ENCODE measurements around the gene RPS6KA2. TPM values are rescaled to one million over a fixed set of nuclear protein-coding genes. Genes with fewer than 3 reads are reported as not detected.

RPS6KA2 gene
- total RNA-seq, 4 donors from 2014 or later: 11.8 to 66.0 (median 19.2) TPM

DNA sequence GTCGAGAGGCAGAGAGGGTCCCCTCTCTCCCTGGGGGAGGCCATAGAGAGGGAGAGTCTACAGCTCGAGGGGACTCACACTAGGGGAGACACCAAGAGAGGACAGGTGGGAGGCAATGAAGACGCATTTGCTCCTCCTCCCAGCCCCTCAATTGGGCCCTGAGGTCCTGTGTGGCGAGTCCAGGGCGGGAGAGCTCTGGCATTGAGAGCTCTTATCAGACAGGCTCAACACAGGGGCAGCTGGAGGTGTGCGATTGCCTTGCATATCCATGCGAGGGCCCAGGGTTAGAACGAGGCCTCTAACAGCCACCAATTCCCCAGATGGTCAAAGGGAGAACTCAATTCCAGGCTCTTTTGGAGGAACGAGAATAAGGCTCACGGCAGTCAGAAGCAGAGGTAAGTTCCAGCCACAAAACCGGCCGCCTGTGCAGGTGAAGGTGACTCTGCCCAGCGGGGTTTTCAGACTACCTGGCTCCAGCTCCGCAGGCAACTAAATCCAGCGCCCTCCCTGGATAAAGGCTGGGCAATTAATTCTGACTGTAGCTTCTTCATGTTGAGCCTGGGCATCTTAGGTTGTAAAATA lies 150.3 kb downstream of the RPS6KA2 start:
- H3K36me3 ChIP-seq: peaks cover 0 to 37% (median 0%) of the 10 kb centered on the region in 3 donors
- DNase-seq: no peak
- TF ChIP-seq, protein P1, sequence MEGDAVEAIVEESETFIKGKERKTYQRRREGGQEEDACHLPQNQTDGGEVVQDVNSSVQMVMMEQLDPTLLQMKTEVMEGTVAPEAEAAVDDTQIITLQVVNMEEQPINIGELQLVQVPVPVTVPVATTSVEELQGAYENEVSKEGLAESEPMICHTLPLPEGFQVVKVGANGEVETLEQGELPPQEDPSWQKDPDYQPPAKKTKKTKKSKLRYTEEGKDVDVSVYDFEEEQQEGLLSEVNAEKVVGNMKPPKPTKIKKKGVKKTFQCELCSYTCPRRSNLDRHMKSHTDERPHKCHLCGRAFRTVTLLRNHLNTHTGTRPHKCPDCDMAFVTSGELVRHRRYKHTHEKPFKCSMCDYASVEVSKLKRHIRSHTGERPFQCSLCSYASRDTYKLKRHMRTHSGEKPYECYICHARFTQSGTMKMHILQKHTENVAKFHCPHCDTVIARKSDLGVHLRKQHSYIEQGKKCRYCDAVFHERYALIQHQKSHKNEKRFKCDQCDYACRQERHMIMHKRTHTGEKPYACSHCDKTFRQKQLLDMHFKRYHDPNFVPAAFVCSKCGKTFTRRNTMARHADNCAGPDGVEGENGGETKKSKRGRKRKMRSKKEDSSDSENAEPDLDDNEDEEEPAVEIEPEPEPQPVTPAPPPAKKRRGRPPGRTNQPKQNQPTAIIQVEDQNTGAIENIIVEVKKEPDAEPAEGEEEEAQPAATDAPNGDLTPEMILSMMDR (IDR thresholded peaks at IDR 0.05): no peak
- TF ChIP-seq POLR2A (IDR thresholded peaks at IDR 0.05): no peak
- H3K4me1 ChIP-seq: peaks cover 0 to 18% (median 0%) of the 10 kb centered on the region in 3 donors
- H3K27ac ChIP-seq: no peak overlapping the region
- WGBS, 2 donors: 81 to 89% methylated on average over 11 to 15 of the region's 15 CpGs
- intact Hi-C loops (cut with DNase I): no loop called here
- H3K4me3 ChIP-seq: no peak overlapping the region
- H3K27me3 ChIP-seq: peaks cover 0 to 12% (median 0%) of the 10 kb centered on the region in 4 donors
- H3K9me3 ChIP-seq: no peaks in the 10 kb centered on the region

DNA sequence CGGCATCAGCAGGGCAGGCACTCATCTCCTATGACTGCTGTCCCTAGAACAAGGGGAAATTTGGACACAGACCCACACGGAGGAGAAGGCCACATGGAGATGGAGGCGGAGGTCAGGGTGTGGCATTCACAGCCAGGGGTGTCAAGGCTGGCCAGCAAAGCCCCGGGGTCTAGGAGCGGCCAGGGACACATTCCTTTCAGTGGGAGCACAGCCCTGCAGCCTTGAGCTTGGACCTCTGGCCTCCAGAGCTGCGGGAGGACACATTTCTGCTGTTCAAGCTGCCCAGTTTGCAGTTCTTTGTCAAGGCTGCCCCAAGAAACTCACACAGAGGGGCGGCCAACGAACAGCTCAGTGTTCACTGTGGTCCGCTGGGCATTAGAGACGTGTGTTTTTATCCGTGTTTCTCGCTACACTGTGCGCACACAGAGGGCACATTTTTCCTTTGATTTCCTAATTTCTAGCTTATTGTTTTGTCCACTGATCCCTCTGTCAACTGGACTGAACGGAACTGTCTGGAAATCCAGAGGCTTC lies 150.9 kb downstream of the RPS6KA2 start:
- no peak for DNase-seq
- no peak for TF ChIP-seq POLR2A (IDR thresholded peaks at IDR 0.05)
- TF ChIP-seq, protein P1 (IDR thresholded peaks at IDR 0.05): no peak
- no peaks in the 10 kb centered on the region for H3K9me3 ChIP-seq
- H3K4me1 ChIP-seq: peaks cover 0 to 24% (median 0%) of the 10 kb centered on the region in 3 donors
- peaks cover 0 to 15% (median 0%) of the 10 kb centered on the region in 4 donors for H3K27me3 ChIP-seq
- intact Hi-C loops (cut with DNase I): no loop called here
- H3K4me3 ChIP-seq: no peak overlapping the region
- H3K27ac ChIP-seq: no peak overlapping the region
- WGBS, 2 donors: 86 to 90% methylated on average over 13 to 14 of the region's 14 CpGs
- H3K36me3 ChIP-seq: peaks cover 0 to 35% (median 0%) of the 10 kb centered on the region in 3 donors

DNA sequence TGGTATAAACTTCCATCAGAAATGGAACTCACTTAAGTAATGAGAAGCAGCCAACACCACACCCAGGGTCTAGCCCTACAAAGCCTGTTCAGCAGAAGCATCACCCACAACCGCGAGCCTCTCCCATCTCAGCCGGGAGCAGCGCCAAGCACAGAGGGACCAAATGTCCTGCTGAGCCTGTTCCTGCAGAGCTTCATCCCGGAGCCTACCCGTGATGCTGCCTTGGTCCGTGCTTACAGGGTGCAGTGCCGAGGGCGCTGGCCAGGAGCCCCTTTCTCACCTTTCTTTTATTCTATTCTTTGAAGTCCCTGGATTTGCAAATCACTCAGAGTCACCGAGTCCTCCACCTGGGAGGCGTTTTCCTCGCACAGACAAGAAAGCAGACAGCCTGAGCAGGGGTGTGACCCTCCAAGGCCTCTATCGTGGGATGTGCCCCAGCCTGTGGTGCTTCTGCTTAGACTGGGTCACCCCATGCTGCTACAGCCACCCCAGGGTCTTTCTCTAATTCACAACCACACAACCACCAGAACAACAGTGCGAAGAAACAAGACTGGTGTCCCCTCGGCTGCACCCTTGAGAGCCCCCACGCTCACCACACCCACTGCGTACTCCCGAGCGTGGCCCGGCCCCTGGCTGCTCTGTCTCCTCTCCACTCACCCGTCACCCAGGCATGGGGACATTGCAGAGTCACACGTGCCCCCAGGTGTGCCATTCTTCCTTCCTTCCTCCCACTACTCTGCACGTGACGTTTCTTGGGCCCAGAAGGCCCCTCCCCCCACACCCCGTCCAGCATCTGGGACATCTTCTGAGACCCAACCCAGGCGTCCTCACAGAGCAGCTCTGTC lies 152.1 kb downstream of the RPS6KA2 start:
- peaks cover 0 to 39% (median 0%) of the 10 kb centered on the region in 3 donors for H3K36me3 ChIP-seq
- intact Hi-C loops (cut with DNase I): no loop called here
- peaks cover 0 to 36% (median 0%) of the 10 kb centered on the region in 3 donors for H3K4me1 ChIP-seq
- H3K27me3 ChIP-seq: peaks cover 0 to 27% (median 0%) of the 10 kb centered on the region in 4 donors
- H3K9me3 ChIP-seq: no peaks in the 10 kb centered on the region
- no peak overlapping the region for H3K27ac ChIP-seq
- H3K4me3 ChIP-seq: no peak overlapping the region
- TF ChIP-seq, protein P1 (IDR thresholded peaks at IDR 0.05): no peak
- TF ChIP-seq POLR2A (IDR thresholded peaks at IDR 0.05): no peak
- 63 to 67% methylated on average over 20 to 23 of the region's 26 CpGs for WGBS, 2 donors
- DNase-seq: no peak

DNA sequence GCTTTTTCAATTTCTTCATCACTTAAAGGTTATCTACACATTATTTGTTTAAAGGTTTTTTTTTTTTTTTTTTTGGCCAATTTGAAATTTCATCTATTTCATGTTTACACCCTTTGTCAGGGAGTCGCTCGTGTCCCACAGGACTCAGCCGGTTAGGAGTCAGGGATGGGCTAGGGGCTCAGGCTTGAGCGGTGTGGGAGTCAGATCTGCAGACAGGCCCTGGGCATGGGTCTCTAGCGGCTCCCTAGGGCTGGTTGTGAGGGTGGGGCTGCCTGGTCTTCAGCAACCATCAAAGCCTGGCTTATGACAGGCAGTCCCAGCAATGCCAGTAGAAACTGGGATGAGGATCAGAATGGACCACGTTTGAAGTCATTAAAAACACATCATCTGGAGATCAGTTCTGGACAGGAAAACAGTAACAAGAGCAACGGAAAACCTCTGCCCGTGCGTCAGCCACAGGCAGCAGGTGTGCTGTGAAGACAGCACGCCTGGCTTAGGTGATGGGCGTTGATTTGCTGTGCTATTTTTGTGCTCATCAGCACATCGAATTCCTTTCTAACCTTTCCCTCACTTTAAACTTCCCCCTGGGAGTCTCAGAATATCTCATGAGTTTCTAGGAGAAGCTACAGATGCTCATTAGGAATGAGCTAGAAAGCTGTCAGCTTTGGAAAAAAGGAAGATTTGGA lies 153.0 kb downstream of the RPS6KA2 start:
- Histone ChIP-seq H3K4me3 (no peak overlapping the region), H3K9me3 (no peaks in the 10 kb centered on the region), H3K36me3 (peaks cover 0 to 41% (median 0%) of the 10 kb centered on the region in 3 donors), H3K27me3 (peaks cover 0 to 33% (median 0%) of the 10 kb centered on the region in 4 donors), H3K27ac (no peak overlapping the region), H3K4me1 (peaks cover 0 to 41% (median 0%) of the 10 kb centered on the region in 3 donors)
- TF ChIP-seq POLR2A (IDR thresholded peaks at IDR 0.05): no peak
- TF ChIP-seq, protein P1 (IDR thresholded peaks at IDR 0.05): no peak
- DNase-seq: no peak
- 69% methylated on average over 5 to 9 of the region's 12 CpGs for WGBS, 2 donors
- intact Hi-C loops (cut with DNase I): no loop called here
